Renal pelvis (tissue), 4 donors: ENCODE data around the gene NFIB. TPM values are rescaled to one million over a fixed set of nuclear protein-coding genes. Genes with fewer than 3 reads are reported as not detected.

Experiments used
- DNase-seq: peaks from one replicate; pipeline ENCODE4 v3.0.0-alpha.2; 2013
- polyA plus RNA-seq, 3 donors: library from polyadenylated mRNA; unstranded; fragments of 120-200 nt; gene quantifications; one replicate each; pipeline ENCODE4 v1.2.1, GENCODE V29; 2013; ENCODE audit not compliant: insufficient read length in 3 of 3

The NFIB gene
- polyA plus RNA-seq, 3 donors = 18.4 to 20.3 (median 19.8) TPM

DNA sequence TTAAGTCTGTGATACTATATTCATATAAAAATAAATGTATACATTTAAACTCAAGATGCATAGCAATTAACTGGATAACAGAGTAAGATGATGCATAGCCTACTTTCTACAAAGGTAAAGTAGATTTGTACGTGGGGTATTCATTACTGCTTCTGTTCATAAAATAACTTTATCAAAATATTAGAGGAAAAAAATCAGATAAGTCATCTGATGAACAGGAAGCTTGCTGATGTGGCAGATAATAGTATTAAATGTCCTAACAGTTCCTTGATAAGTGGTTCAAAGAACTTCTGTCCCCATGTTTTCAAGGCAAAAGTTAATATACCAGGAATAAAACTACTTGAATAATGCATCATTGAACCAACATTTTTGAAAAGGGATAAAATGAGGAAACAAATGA lies 123.7 kb downstream of the NFIB start:
- no peak for DNase-seq

DNA sequence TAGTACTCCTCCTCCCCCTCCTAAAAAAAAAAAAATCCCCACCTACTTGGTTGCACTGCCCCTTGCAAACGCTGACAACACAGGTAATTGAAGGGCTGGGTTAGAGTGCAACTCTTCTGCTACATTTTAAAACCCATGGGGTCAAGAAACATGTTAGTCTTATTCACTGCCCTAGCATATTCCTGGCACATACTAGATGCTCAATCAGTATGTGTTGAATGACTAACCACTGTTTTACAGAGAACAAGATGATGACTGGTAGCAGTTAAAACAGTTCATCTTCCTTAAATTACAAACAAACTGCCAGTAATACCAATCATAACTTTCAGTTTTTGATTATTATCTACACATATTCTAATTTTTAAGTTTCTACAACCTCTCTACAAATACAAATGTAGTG lies 124.4 kb downstream of the NFIB start:
- no peak for DNase-seq

DNA sequence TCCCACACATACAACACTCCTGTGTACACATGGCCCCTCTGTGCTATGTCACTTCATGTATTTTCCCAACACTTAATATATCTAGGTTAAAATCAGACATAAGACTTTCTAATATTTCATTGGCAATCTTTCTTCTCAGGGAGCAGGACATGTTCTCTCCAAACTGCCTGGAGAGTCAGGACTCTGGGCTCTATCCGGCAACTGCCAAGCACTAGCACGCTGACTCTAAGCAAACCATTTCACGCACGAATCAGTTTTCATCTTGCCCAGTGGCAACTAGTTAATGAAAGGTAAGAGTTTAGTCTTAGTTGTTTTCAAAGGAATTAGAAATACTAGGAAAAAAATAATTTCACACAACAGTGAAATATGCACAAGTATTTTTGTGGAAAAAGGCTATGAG lies 124.8 kb downstream of the NFIB start:
- no peak for DNase-seq

DNA sequence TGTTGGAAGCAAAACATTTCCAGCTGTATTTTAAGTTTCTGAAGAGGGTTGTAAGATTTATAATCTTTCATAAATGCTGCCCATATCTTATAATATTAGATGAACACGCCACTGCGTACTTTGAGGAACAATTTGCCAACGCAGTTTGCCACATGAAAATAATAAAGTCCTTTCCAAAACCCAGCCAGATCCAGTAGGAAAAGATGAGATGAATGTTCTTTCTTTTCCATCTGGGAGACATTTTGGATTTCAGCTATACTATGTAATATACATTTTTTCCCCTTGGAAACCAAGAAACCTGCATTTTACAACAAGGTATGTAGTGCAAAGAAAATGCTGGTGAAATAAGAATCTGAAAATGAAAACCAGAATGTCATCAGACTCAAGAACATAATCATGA lies 125.4 kb downstream of the NFIB start:
- no peak for DNase-seq

DNA sequence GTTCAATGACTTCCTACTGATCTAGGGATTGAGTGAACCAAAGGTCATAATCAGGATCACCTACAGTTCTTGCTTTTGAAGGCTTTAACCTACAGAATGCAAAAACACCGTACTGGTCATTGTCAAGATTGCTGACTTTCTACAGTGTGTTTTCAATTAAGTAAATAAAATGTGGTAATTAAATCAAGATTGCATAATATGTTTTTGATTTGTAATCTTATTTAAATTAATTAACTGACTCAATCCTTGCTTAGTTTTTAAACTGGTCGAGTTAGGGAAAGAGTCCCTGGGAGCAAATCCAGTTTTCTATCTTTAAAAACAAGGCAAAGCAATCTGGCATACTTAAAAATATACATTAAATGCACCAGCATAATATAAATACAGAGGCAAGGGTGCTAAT lies 125.9 kb downstream of the NFIB start:
- DNase-seq = no peak

DNA sequence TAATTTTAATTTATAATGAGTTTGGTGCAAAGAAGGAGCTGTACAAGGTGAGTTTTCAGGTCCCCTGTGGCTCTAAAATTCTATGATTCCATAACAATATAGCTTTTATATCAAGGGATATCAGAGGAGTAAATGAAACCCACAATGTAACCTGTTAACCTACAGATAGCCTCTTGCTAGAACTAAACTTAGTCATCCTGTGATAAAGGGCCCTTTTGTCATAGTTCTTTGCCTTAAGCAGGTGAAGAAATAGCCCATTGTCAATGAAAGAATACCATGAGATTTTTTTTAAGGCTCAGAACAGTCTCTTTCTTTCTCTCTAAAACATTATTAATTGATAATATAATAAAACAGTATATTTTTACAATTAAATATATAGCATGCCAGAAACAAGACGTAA lies 127.8 kb downstream of the NFIB start:
- no peak for DNase-seq

DNA sequence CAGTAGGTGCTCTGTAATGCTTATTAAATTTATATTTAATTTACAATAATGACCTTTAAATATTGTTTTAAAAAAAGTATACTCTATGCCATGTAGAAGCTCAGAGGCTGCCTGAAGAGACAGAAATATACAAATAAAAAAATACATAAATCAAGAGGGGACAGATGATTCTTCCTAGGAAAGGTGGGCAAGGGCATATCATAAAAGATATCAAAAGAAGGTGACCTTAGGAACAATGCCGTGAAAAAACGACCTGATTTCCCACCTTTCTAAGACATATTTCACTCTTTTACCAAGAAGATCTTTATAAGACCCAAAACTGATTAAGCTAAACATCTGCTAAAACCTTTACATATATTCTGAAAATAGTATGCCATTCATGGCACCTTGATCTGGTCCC lies 128.9 kb downstream of the NFIB start:
- no peak for DNase-seq

DNA sequence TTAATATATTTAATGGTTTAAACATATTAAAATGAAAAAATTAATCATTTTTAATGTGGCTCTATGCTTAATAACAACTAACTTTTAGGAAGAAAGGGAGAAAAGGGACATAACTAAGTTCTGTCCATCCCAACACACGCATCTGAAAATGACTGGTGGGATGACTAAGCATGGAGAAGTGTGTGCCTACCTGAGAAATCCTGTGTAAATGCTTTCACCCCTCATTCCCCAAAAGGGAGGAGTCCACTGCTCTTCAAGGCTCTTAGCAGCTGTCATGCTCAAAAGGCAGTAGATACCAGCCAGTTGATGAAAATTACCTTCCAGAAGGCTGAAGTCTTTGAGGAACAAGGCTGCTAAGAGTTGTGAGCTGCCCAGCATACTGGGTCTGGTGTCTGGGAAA lies 130.9 kb downstream of the NFIB start:
- DNase-seq = no peak

DNA sequence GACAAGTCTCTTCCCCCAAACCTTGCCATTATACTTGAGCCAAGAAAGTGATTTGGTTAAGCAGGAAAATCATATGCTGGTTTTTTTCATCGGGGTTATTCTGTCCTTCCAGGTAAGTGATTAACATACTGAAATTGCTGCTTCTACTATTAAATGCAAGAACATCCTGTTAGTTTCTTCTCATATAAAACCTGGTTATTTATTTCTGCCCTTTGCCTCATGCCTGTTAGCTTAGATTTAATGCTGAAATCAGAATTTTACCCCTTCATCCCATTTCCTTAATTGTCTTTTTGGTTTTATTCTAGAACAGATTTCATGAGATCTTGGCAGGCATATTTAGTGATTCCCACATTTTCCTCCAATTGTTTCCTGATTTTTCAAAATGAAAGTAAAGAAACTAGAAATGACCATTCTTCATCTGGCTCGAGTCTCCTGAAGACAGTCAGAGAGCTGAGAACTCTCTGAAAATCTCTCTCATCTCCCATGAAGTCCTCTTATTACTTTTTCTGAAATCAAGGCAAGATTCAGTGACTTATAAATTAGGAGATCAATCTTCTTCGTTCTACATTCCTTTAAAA lies 132.9 kb downstream of the NFIB start:
- DNase-seq = no peak

DNA sequence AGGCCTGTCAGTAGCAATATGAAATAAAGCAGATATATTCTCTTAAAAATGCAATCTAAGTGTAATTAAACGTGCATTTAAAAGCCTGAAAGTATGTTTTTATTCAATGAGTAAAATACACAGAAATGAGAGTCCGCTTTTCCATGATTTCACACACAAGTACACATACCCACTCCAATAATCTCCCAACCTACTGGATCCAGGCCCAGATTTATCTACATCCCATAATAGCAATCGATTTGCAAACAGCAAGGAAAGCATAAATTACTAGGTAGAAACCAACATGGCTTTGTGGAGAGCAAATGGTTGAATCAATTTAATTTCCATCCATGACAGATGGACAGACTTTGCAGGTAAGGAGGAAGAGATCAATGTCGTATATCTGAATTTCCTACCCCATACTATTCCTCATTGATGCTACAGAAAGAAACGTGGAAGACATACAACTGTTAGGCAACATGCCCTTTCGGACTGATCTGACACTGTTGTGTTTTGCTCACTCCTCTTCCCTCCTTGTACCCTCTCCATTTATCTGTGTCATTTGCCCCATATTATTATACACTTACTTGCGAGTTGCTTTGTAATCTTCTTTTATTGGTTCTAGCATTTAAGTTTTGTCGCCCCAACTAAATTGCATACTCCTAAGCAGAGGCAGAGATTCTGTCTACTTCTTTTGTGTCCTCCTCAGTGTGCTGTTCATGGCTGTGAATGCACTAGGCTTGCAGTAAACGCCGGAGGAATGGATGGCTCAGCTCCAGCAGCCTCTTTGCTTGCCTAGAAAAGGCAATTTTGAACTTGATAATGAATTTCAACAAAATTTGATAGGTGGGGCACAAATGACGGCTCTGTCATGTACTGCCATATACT lies 133.6 kb downstream of the NFIB start:
- no peak for DNase-seq

DNA sequence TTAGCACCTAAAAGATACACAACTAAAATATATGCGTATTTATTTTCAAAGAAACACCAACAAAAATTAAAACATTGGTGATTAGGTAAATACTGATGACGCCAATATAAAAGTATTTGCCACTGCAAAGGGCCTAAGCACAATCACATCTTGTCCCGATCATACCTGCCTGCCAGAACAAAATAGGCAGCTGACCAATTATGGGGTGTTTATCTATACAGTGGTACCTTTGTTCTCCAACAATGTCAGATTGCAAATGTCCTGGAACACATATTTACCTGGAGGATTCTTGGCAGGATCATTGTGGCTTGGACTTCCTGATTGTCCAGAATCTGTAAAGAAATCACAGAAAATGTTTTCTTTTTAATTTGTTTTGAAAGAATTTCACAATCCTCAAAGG lies 134.5 kb downstream of the NFIB start:
- DNase-seq = no peak

DNA sequence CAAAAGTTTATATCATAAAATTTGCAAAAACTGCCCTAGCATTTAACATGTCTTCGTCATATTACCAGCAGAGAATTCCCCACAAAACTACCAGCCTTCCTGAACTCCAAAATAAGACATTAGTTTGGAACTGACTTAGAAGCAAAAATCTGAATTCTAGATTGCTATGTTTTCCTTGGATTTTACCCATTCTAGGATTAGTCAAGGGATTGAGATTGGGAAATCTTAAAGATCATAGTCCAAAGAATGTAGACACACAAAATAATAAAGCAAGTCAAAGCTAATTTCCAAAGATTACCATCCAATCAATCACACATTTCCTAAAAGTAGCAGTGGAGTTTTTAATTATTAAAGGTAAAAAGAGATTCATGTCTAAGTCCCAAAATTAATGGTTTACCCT lies 138.2 kb downstream of the NFIB start:
- no peak for DNase-seq

DNA sequence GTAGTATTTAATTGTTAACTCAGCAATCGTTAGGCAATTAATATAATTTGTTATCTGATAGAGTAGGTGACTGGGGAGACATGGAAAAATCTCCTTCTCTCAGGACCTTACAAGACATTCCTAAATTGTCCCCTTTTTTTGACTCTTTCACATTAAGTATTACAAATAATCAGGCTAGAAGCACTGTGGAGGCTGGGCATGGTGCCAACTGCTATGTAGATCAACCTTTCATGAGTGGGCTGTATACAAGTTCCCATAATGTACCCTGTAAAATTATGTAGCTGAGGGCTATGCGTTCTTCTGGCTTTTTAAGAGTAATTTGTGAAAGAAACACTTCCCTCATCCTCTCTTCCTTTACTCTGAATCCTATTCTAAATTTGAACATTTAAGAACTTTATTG lies 140.2 kb downstream of the NFIB start:
- peak; percentile 7 for DNase-seq

DNA sequence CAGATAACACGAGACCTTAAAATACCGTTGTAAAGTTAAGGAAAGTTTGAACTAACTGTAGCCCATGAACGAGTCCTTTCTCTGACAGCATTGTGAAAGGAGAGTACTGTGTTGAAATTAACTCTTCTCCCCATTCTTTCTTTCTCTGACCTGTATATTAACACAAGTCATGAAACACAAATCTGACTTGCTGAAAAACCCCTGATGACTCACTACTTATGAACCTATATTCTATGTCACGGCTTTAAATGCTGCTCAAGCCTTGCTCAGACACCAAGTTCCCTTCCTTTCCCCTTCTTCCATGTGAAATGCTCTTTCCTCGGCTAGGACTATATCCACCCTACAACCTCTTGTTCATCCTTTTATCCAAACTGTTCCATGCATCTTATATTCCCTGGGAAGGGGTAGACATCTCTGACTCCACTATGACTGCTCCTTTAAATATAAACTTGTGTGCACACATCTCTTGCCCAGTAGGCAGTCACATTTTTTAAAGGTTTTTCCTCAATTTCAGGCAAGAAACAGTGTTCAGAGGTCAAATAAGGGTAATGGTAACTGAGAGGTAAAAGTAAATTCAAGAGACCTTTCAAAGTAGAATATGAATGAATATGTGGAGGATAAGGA lies 142.9 kb downstream of the NFIB start:
- no peak for DNase-seq

DNA sequence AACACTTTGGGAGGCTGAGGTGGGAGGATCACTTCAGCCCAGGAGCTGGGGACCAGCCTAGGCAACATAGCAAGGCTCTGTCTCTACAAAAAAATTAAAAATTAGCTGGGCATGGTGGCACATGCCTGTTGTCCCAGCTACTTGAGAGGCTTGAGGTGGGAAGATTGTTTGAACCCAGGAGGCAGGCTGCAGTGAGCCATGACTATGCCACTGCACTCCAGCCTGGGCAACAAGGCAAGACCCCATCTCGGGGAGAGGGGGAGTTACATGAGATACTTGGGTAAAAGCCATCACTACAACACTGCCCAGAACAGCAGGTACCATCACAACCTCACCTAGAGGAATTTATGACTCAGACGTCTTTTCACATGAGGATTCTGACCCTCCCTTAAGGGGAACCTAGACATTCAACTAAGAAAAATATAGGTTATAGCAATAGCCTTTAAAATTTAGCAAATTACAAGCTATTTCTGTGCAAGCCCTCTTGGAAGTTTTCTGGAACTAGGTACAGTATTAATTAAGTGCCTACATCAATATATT lies 143.5 kb downstream of the NFIB start:
- DNase-seq = no peak

DNA sequence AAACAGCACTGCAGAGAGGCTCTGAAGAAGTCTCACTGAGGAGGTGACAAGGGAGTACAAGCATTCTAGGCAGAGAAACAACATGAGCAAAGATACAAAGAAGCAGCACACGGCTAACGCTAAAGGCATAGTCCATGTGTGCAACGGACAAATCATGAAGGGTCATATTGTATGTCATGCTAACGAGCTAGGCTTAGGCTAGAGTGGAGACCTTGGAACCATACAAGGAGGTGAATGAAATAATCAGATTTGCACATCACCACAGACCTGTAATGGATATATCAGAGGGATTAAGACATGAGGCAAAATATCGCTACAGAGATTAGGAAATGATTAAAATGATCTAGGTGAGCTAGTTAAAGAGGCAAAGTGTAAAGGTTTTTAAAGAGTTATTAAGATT lies 145.6 kb downstream of the NFIB start:
- no peak for DNase-seq

DNA sequence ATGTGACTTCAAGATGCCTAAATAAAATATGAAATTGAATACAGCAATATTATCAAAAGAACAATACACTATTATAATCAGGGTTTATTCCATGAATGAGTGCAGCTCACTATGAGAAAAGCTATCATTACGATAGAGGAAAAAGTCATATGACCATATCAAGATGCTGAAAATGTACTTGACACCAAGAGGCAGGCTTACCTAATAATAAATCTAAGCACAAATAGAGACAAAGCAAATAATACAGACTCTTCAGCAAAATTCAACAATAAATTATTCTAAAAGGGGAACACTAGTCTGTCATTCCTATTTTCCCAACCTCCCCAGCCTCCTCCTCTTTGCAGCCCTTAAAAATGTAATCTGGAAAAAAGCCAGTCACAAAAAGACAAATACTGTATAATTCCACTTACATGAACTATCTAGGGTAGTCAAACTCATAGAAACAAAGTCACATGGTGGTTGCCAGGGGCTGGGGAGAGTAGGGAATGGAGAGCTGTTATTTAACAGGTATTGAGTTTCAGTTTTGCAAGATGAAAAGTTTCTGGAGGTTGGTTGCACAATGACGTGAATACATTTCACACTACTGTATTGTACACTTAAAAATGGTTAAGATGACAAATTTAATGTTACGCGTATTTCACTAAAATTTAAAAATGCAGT lies 148.4 kb downstream of the NFIB start:
- DNase-seq = no peak

DNA sequence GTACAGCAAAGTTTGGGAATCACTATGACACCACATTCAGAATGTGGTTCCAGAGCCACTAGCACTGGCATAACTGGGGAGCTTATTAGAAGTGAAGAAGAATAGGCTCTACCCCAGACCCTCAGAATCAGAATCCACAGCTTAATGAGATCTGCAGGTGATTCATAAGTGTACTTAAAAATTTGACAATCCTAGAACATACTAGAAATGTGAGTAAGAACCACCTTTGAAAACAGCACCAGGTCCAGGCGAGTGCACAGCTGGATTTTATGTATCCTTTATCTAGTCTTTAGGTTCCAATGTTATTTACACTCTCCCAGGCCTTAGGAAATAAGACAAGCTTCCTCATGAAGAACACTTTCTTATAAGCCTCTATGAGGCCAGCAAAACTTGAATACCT lies 149.0 kb downstream of the NFIB start:
- no peak for DNase-seq

DNA sequence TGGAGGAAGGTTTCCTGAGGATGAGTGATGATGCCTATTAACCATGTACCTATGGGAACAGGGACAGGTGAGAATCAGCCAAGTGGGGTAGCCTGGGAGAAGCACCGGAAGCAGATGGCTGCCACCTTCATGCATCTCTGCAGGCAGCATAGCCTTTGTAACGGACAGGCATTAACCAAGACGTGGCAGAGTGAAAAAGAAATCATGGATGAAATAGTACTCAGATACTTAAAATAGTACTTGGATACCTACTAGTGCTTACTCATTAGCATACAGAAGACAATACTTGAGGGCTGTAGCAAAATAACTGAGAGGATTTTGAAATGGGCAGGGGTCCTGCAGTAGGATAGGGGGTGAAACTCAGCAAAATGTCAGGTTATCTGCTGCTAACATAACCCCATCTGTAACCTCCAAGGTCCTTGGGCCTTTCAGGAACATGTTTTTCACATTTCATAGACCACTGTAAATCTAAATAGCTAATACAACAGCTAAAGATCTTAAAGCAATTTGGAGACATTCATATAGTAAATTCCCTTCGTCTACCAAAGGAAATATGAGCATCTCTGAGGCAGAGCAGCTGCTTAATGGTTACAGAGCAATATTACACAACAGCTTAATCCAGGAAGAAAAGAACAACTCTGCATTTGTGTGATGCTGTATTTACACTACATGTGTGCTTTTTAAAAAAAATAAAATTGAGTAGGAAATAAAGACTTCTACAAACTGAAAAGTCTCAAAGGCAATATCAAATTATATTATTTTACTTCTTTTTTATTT lies 154.3 kb downstream of the NFIB start:
- peak; percentile 7 for DNase-seq

DNA sequence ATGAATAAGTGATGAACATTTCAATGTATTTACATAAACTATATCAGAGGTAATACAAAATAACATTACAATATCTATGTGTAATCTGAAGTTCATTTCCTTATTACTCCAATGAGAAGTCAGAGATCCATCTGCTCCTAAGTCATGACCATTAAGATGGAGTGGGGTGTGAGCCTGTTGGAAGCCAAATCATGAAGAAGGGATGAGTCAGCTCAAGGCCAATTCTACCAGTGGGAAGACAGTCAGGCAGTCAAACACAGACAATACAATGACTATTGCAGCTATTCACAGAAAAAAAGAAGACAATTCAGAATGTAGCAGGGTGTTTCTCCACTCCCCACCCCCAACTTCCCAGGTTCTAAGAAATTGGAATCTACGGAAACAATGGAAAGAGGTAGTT lies 155.0 kb downstream of the NFIB start:
- no peak for DNase-seq

DNA sequence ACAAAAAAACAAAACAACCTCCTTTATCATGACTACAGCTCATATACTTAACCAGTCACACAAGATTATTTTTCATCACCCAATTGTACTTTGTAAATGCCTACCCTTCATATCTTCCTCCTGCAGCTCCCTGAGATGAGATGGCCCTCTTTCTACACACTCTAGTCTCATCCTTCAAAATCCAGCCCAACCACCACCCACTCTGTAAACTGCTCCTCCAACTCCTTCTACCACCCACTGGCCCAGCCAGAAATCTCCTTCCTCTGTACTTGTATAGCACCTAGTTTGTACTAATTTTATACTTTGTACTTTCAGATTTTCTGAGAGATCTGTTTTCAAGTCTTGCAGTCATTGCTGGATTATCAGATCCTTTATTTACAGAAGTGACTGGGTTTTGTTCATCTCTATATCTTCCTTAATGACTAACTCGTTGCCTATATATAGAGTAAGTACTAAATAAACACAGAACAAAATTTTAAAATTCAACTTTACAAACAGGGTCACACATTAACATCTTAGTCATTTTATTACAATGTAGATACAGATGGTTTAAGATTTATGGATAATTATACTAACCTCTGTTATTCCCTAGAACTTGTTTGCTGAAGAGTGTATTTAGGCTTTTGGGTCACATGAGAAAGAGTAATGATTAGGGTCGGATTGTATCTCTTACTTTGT lies 155.7 kb downstream of the NFIB start:
- DNase-seq = no peak
